Naive thymus-derived CD4-positive, alpha-beta T cell (primary cell): ENCODE measurements around the gene TEF. TPM values are rescaled to one million over a fixed set of nuclear protein-coding genes. Genes with fewer than 3 reads are reported as not detected.
A peak's percentile ranks its signal among the peaks of the same experiment; 100 is the strongest.

Source experiments
- ATAC-seq: fragments of 150-1000 bp; cut with Tn5 transposase; 2 replicates; pipeline ENCODE4 v1.10.0; 2021; ENCODE audit warnings: mild to moderate bottlenecking, moderate library complexity
- CTCF ChIA-PET: fragments of 350-600 bp; sonication (Branson Sonifier 250); formaldehyde crosslinking; loops from one replicate; lab custom pipeline; 2021; ENCODE audit warnings: antibody characterized with exemption; lab: Charles Lee
- POLR2A ChIA-PET: fragments of 350-600 bp; sonication (Branson Sonifier 250); formaldehyde crosslinking; loops from one replicate; lab custom pipeline; 2021; ENCODE audit warnings: antibody characterized with exemption, inconsistent platforms; lab: Charles Lee
- DNase-seq, 9 donors: peaks; one replicate each; pipeline versions ENCODE4 v3.0.0 to v3.0.0-alpha.2; 2020 to 2022; ENCODE audit warnings: mixed read lengths in 1 of 9
- H3K27ac ChIP-seq: one replicate; pipeline ENCODE4 v1.7.0; 2013; ENCODE audit warnings: mild to moderate bottlenecking, low read depth, low read length, moderate library complexity
- H3K27me3 ChIP-seq, 2 donors: one replicate each; pipeline ENCODE4 v1.7.0; 2013; ENCODE audit warnings: low read length in 2 of 2, mild to moderate bottlenecking in 2 of 2, moderate library complexity in 2 of 2; ENCODE audit not compliant: control insufficient read depth in 2 of 2, insufficient read depth in 2 of 2
- H3K36me3 ChIP-seq, 3 experiments: 1 replicate in 2 of 3; 2 replicates in 1 of 3; pipeline ENCODE4 v1.7.0; 2013; ENCODE audit warnings: low read length in 3 of 3, mild to moderate bottlenecking in 3 of 3, moderate library complexity in 1 of 3; ENCODE audit not compliant: insufficient read depth in 3 of 3, control insufficient read depth in 2 of 3
- H3K4me1 ChIP-seq, 2 donors: one replicate each; pipeline ENCODE4 v1.7.0; 2013; ENCODE audit warnings: low read length in 2 of 2, mild to moderate bottlenecking in 2 of 2, moderate library complexity in 1 of 2; ENCODE audit not compliant: control insufficient read depth in 2 of 2, insufficient read depth in 2 of 2
- H3K4me3 ChIP-seq: 2 replicates; pipeline ENCODE4 v1.7.0; 2013; ENCODE audit warnings: mild to moderate bottlenecking, low read length
- H3K9me3 ChIP-seq, 3 experiments: 1 replicate in 2 of 3; 2 replicates in 1 of 3; pipeline ENCODE4 v1.7.0; 2013; ENCODE audit warnings: low read length in 3 of 3; ENCODE audit not compliant: control insufficient read depth in 2 of 3
- H3K27ac Mint-ChIP-seq, 9 donors: one replicate each; pipeline ENCODE4 v1.8.0; 2020 to 2022; ENCODE audit warnings: mixed read lengths in 9 of 9, mild to moderate bottlenecking in 8 of 9, moderate library complexity in 5 of 9, inconsistent platforms in 2 of 9
- H3K27me3 Mint-ChIP-seq, 5 donors: one replicate each; pipeline ENCODE4 v1.8.0; 2021 to 2022; ENCODE audit warnings: mixed read lengths in 5 of 5, mild to moderate bottlenecking in 1 of 5
- H3K36me3 Mint-ChIP-seq, 5 donors: one replicate each; pipeline ENCODE4 v1.8.0; 2020 to 2022; ENCODE audit warnings: mixed read lengths in 5 of 5, mild to moderate bottlenecking in 3 of 5, inconsistent platforms in 1 of 5
- H3K4me1 Mint-ChIP-seq, 7 donors: one replicate each; pipeline ENCODE4 v1.8.0; 2020 to 2022; ENCODE audit warnings: mixed read lengths in 7 of 7, mild to moderate bottlenecking in 3 of 7, inconsistent platforms in 1 of 7
- H3K4me3 Mint-ChIP-seq, 10 donors: one replicate each; pipeline ENCODE4 v1.8.0; 2020 to 2022; ENCODE audit warnings: mild to moderate bottlenecking in 10 of 10, mixed read lengths in 10 of 10, moderate library complexity in 6 of 10, inconsistent platforms in 2 of 10
- H3K9me3 Mint-ChIP-seq, 11 donors: one replicate each; pipeline ENCODE4 v1.8.0; 2020 to 2022; ENCODE audit warnings: mixed read lengths in 11 of 11, mild to moderate bottlenecking in 4 of 11, inconsistent platforms in 1 of 11, moderate library complexity in 1 of 11
- intact Hi-C, 2 donors: fragments of 100-400 bp; cut with micrococcal nuclease; formaldehyde crosslinking; loops; one replicate each; pipeline ENCODE4 v1.15.1; 2023
- polyA plus RNA-seq, 2 donors: library from polyadenylated mRNA; unstranded; fragments of 300-500 nt; fragmentation: Illumina TruSeq; gene quantifications; one replicate each; pipeline ENCODE4 v1.2.3, GENCODE V29; 2021
- total RNA-seq, 6 experiments: library from RNA in 5 of 6; stranded (reverse) in 5 of 6; gene quantifications; 1 replicate in 5 of 6; 2 replicates in 1 of 6; pipeline ENCODE4 v1.2.3 and lab custom pipeline; 2021 to 2026

The TEF gene
- total and polyA plus RNA-seq, 7 experiments from 2014 or later = 3.5 to 8.4 (median 6.2) TPM

DNA sequence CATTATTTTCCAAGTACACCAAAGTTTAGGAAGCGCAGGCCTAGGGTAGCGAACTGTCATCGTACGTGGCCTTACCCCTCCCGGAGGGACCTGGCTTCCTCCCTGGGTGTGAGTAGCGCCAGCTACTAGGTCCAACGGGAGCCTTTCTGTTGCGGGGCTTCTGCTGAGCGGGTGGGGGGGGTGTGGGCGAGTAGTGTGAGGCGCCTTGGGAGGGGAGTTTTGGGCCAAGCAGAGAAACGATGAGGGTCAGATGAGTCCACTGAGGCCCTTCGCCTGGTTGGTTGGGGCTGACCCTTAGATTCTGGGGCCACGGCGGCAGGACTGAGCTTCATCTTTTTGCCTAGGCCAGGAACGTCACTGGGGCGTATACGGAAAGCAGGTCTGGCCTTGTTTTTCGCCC is 868 bp downstream of the TEF start:
- ChIA-PET POLR2A (interaction anchor here (0.6 to 3.2 kb wide), 7 partner anchors 64 to 697 kb away, joined by 3 to 24 read pairs (median 14); partner anchors contain the start of genes ACO2, PHF5A, RANGAP1 and SMDT1), CTCF (interaction anchor here (0.6 to 3.7 kb wide), 3 partner anchors 18 to 81 kb away, joined by 3 to 15 read pairs (median 3); partner anchors contain the start of gene ZC3H7B)
- Mint-ChIP-seq H3K27me3 (peaks cover 0 to 3% (median 0%) of the 10 kb centered on the region in 5 donors), H3K9me3 (no peaks in the 10 kb centered on the region), H3K4me1 (peaks cover 5 to 29% (median 19%) of the 10 kb centered on the region in 7 donors), H3K27ac (peak overlapping the region; percentile 80 to 98 (median 94)), H3K4me3 (peak overlapping the region; percentile 86 to 97 (median 94)), H3K36me3 (no peaks in the 10 kb centered on the region)
- DNase-seq = no peak
- peaks cover 5 to 14% of the 10 kb centered on the region in 2 donors for H3K4me1 ChIP-seq
- no peaks in the 10 kb centered on the region for H3K27me3 ChIP-seq
- intact Hi-C loops = loop anchor here (5.0 to 10.0 kb wide), 2 partner anchors 290 to 1632 kb away; partner anchors contain the start of genes EP300 (in 1 of the 2) and PACSIN2 (in 1 of the 2)
- H3K36me3 ChIP-seq = peaks cover 0 to 6% (median 0%) of the 10 kb centered on the region in 3 experiments
- H3K9me3 ChIP-seq = no peaks in the 10 kb centered on the region
- ATAC-seq = no peak
- peak overlapping the region; percentile 86 for H3K4me3 ChIP-seq
- peak overlapping the region; percentile 95 for H3K27ac ChIP-seq

DNA sequence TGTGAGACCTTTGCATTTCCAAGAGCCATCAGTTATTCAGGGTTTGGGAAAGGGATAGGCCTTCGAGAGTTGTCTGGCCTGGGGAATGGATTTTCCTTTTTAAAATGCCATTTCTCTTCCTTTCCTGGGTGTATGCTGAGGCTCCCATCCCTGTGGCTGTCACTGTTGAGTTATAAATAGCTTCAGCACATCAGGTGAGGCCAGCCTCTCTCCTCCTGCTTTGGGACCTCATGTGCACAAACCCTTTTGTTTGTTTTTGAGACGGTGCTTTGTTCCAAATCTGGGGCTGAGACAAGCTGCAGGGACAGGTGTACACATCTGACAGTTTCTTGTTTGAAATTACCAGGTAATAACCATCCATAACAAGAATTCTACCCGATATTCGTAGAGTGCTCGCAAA is 1.3 kb downstream of the TEF start:
- no peaks in the 10 kb centered on the region for H3K27me3 ChIP-seq
- Mint-ChIP-seq H3K27ac (peak overlapping the region in 8 of 9 donors; percentile 4 to 98 (median 92)), H3K9me3 (no peaks in the 10 kb centered on the region), H3K27me3 (no peaks in the 10 kb centered on the region), H3K4me3 (peak overlapping the region; percentile 86 to 97 (median 94)), H3K4me1 (peaks cover 5 to 29% (median 19%) of the 10 kb centered on the region in 7 donors), H3K36me3 (no peaks in the 10 kb centered on the region)
- DNase-seq (no peak), ATAC-seq (no peak)
- H3K36me3 ChIP-seq = peaks cover 0 to 8% (median 0%) of the 10 kb centered on the region in 3 experiments
- no peaks in the 10 kb centered on the region for H3K9me3 ChIP-seq
- POLR2A ChIA-PET = interaction anchor here (1.2 to 3.2 kb wide), 2 partner anchors 81 to 696 kb away, joined by 3 to 14 read pairs; partner anchors contain the start of genes SMDT1 and ZC3H7B
- H3K27ac ChIP-seq = peak overlapping the region; percentile 95
- H3K4me3 ChIP-seq = no peak overlapping the region
- peaks cover 5 to 14% of the 10 kb centered on the region in 2 donors for H3K4me1 ChIP-seq
- CTCF ChIA-PET = interaction anchor here (3.7 kb wide), 1 partner anchor 20 kb away, joined by 15 read pairs; no protein-coding TSS in a partner anchor
- intact Hi-C loops = loop anchor here (5.0 to 10.0 kb wide), 2 partner anchors 291 to 1632 kb away; partner anchors contain the start of genes EP300 (in 1 of the 2) and PACSIN2 (in 1 of the 2)

DNA sequence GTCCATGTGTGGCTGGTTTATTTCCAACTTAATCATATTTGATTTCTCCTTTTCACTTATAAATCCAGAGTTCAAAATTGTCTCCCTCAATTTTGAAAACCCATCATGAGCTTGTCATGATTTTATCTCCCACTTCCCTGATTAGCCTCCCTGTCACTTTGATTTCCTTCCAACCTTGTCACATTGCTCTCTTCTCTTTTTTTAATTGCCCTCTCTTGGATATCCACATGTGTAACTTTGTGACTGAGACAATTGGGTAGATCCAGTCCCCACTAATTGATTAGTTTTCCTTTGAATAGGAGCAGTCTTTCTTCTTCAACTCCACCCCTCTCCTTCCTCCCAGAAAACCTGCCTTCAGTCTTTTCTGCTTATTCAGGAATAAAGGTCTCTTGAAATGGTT is 2.4 kb downstream of the TEF start:
- H3K36me3 Mint-ChIP-seq = peaks cover 0 to 4% (median 0%) of the 10 kb centered on the region in 5 donors

DNA sequence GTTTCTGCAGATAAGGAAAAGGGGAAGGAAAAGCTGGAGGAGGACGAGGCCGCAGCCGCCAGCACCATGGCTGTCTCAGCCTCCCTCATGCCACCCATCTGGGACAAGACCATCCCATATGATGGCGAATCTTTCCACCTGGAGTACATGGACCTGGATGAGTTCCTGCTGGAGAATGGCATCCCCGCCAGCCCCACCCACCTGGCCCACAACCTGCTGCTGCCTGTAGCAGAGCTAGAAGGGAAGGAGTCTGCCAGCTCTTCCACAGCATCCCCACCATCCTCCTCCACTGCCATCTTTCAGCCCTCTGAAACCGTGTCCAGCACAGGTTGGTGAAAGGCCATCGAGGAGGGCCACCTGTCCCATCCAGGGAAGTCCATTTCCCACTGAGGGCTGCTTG is 5.6 kb downstream of the TEF start:
- H3K4me3 Mint-ChIP-seq = no peak overlapping the region
- H3K27me3 Mint-ChIP-seq = no peaks in the 10 kb centered on the region
- no peaks in the 10 kb centered on the region for H3K9me3 Mint-ChIP-seq
- Histone ChIP-seq H3K9me3 (no peaks in the 10 kb centered on the region), H3K4me1 (peaks cover 4 to 7% of the 10 kb centered on the region in 2 donors), H3K27ac (no peak overlapping the region), H3K36me3 (peaks cover 0 to 23% (median 0%) of the 10 kb centered on the region in 3 experiments), H3K4me3 (no peak overlapping the region), H3K27me3 (no peaks in the 10 kb centered on the region)
- H3K4me1 Mint-ChIP-seq = peaks cover 2 to 22% (median 16%) of the 10 kb centered on the region in 7 donors
- peaks cover 0 to 19% (median 6%) of the 10 kb centered on the region in 5 donors for H3K36me3 Mint-ChIP-seq
- no peak overlapping the region for H3K27ac Mint-ChIP-seq
- DNase-seq = no peak
- ChIA-PET CTCF (no interaction called here), POLR2A (no interaction called here)
- no peak for ATAC-seq
- intact Hi-C loops = loop anchor here in 1 of 2 donors (10.0 kb wide), 1 partner anchor 1627 kb away; the partner anchor contains the start of gene PACSIN2

More for the DNA sequence above, 2.4 kb downstream of the TEF start:
- POLR2A ChIA-PET = no interaction called here
- Mint-ChIP-seq H3K9me3 (no peaks in the 10 kb centered on the region), H3K4me1 (peaks cover 5 to 29% (median 19%) of the 10 kb centered on the region in 7 donors), H3K27me3 (no peaks in the 10 kb centered on the region), H3K4me3 (peak overlapping the region in 8 of 10 donors; percentile 4 to 96 (median 45)), H3K27ac (peak overlapping the region in 3 of 9 donors; percentile 4 to 80 (median 45))
- peaks cover 5 to 14% of the 10 kb centered on the region in 2 donors for H3K4me1 ChIP-seq
- no peak overlapping the region for H3K4me3 ChIP-seq
- intact Hi-C loops = loop anchor here (5.0 to 10.0 kb wide), 2 partner anchors 292 to 1631 kb away; partner anchors contain the start of genes EP300 (in 1 of the 2) and PACSIN2 (in 1 of the 2)
- peaks cover 0 to 15% (median 0%) of the 10 kb centered on the region in 3 experiments for H3K36me3 ChIP-seq
- ATAC-seq (no peak), DNase-seq (no peak)
- H3K9me3 ChIP-seq = no peaks in the 10 kb centered on the region
- no peaks in the 10 kb centered on the region for H3K27me3 ChIP-seq
- peak overlapping the region; percentile 9 for H3K27ac ChIP-seq
- CTCF ChIA-PET = no interaction called here

DNA sequence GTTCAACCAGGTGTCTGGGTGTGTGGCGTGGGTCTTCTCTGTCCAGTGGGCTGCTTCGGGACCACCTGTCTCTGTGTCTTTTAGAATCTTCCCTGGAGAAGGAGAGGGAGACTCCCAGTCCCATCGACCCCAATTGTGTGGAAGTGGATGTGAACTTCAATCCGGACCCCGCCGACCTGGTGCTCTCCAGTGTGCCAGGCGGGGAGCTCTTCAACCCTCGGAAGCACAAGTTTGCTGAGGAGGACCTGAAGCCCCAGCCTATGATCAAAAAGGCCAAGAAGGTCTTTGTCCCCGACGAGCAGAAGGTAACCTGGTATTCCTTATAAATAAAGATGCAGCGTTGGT is 12.2 kb downstream of the TEF start:
- no peaks in the 10 kb centered on the region for H3K27me3 ChIP-seq
- POLR2A ChIA-PET = no interaction called here

DNA sequence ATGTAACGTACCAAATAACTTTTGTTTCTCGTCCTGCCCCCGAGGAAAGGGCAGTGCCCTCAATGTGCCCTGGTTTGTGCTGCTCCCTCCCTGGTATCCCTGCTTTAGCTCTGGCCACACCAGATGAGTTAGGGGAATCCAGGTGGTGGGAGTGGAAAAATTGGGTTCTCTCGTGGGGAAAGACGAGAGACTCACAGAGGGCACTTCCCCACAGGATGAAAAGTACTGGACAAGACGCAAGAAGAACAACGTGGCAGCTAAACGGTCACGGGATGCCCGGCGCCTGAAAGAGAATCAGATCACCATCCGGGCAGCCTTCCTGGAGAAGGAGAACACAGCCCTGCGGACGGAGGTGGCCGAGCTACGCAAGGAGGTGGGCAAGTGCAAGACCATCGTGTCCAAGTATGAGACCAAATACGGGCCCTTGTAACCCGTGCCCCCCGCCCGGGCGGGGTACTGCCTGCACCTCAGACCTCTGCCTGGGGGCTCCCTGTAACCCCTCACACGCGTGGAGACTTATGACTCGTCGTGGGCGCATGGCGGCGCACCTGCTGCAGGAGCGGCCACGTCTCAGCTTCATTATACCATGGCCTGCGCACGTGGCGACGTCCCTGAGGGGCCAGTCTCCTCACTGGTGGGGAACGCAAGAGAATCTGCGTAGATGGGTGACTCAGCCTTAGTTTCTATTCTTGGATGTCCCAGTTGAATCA is 13.9 kb downstream of the TEF start:
- H3K27ac Mint-ChIP-seq = no peak overlapping the region
- intact Hi-C loops = no loop called here

More for the DNA sequence above, 12.2 kb downstream of the TEF start:
- CTCF ChIA-PET = no interaction called here
- H3K4me3 ChIP-seq = no peak overlapping the region
- H3K4me1 ChIP-seq = no peaks in the 10 kb centered on the region
- DNase-seq (no peak), ATAC-seq (no peak)
- no peak overlapping the region for H3K27ac Mint-ChIP-seq
- no peaks in the 10 kb centered on the region for H3K4me1 Mint-ChIP-seq
- intact Hi-C loops = no loop called here
- no peak overlapping the region for H3K27ac ChIP-seq
- H3K9me3 ChIP-seq = no peaks in the 10 kb centered on the region
- H3K36me3 ChIP-seq = peaks cover 0 to 54% (median 0%) of the 10 kb centered on the region in 3 experiments
- H3K4me3 Mint-ChIP-seq = no peak overlapping the region
- H3K36me3 Mint-ChIP-seq = peaks cover 0 to 33% (median 7%) of the 10 kb centered on the region in 5 donors
- no peaks in the 10 kb centered on the region for H3K9me3 Mint-ChIP-seq
- no peaks in the 10 kb centered on the region for H3K27me3 Mint-ChIP-seq

More for the DNA sequence above, 13.9 kb downstream of the TEF start:
- H3K27me3 Mint-ChIP-seq = no peaks in the 10 kb centered on the region
- peaks cover 0 to 28% (median 6%) of the 10 kb centered on the region in 5 donors for H3K36me3 Mint-ChIP-seq
- CTCF ChIA-PET = interaction anchor here (0.8 to 1.1 kb wide), 2 partner anchors 123 to 900 kb away, joined by 3 to 4 read pairs; no protein-coding TSS in a partner anchor
- no peaks in the 10 kb centered on the region for H3K4me1 Mint-ChIP-seq
- no peak for DNase-seq
- peaks cover 0 to 52% (median 0%) of the 10 kb centered on the region in 3 experiments for H3K36me3 ChIP-seq
- no peaks in the 10 kb centered on the region for H3K9me3 ChIP-seq
- ATAC-seq = no peak
- H3K4me3 ChIP-seq = no peak overlapping the region
- H3K27ac ChIP-seq = no peak overlapping the region
- H3K9me3 Mint-ChIP-seq = no peaks in the 10 kb centered on the region
- H3K4me1 ChIP-seq = no peaks in the 10 kb centered on the region
- POLR2A ChIA-PET = interaction anchor here (0.6 kb wide), 1 partner anchor 57 kb away, joined by 3 read pairs; no protein-coding TSS in a partner anchor
- H3K27me3 ChIP-seq = no peaks in the 10 kb centered on the region
- no peak overlapping the region for H3K4me3 Mint-ChIP-seq
